Right hindlimb (tissue), 1 donor: ENCODE data around the gene OR52K1.
"Not testable (repeated sequence)": the region's sequence is repeated elsewhere in the genome, so short reads cannot be mapped to it uniquely, and the experiment has no call there.

Experiments used
- DNase-seq: peaks from one replicate; pipeline ENCODE4 v3.0.0-alpha.2; 2018

OR52K1 gene

DNA sequence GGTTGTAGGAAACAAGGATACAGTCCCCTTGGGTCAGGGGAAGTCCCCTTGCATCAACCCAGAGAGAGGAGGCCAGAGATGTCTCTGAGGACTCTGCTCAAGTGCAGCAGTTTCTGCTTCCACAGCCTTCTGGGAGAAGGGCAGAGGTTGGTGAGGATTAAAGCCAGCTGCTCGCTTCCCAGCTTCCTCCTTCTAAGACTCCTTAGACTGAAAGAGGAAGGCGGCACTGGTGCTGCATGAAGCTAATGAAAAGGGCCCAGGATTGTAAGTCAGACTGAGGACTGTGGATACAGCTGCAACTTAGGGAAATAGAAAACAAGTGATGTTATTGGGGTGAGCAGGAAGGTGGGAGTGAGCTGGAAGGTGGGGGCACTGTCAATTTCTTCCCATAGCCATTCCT is at the start of gene OR52K1:
Gene OR52K1 (plus strand): TSS at position 202 of the 400 bp plus-strand sequence. CDS start 6,255 bp downstream, outside the sequence.
- DNase-seq = no peak

DNA sequence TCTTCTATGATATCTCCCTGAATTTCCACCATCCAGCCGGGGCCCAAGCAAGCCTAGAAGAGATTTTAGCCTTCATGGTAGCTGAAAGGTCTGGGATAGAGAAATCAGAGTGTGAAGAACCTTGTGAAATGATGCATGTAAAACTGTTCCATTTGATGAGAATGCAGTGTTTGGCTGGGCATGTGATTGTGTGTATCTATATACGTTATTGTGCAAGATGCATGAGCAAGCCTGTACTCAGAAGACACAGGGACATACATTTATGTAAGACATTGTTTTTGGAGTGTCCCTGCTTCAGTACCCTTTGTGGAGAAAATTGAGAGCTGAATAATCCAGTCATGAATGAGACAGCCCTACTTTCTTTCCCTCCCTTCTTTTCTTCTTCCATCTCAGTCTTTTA is 48.6 kb upstream of the OR52K1 start:
- DNase-seq = no peak

- no peak for DNase-seq
Measured at GRCh38 chr11:4436411-4436810, 46.0 kb upstream of the OR52K1 start.

GRCh38 chr11:4441515-4441914 is 40.9 kb upstream of the OR52K1 start:
- no peak for DNase-seq

GRCh38 chr11:4443232-4443891 is 39.1 kb upstream of the OR52K1 start:
- DNase-seq = no peak

DNA sequence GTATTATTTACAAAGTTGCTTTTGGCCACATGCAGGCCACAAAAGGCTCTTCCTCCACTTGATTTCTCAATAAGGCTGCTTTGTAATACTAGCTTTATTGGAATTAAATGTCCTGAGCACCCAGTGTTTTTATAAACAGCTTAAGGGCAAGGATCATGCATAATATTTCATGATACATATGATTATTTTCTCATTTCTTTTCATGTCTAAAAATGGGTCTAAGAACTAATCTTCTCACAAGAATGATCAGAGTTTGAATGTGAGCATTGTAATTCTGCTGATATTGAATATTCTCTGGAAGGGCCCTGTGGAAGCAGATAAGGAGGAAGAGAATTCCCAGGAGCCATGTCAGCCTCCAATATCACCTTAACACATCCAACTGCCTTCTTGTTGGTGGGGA is 33.5 kb upstream of the OR52K1 start, which contains the start of gene OR52K2:
Gene OR52K2 (plus strand): TSS at position 301 of the 400 bp plus-strand sequence. CDS start 45 bp downstream, at position 346.
- no peak for DNase-seq

GRCh38 chr11:4453118-4453517 is 29.3 kb upstream of the OR52K1 start:
- DNase-seq = no peak

DNA sequence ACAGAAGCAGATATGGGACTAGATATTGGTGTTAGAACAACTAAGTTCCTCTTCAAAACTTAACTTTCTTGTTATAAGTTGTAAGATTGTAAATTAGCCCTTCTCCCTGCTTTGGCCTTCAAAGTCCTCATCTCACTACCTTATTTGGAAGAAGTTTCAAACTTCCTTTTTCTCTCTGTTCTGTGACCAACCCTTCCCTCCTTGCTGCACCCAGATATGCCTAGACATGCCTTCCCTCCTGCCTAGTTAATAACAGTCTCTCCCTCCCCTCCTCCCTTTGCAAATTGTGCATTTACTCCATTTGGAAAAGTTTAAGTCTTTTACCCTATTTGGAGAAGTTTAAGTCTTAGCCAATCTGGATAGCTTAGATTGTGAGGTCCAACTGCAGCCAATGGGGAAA is 28.4 kb upstream of the OR52K1 start:
- DNase-seq = no peak

- no peak for DNase-seq
Measured at GRCh38 chr11:4455419-4455818, 27.0 kb upstream of the OR52K1 start.

DNA sequence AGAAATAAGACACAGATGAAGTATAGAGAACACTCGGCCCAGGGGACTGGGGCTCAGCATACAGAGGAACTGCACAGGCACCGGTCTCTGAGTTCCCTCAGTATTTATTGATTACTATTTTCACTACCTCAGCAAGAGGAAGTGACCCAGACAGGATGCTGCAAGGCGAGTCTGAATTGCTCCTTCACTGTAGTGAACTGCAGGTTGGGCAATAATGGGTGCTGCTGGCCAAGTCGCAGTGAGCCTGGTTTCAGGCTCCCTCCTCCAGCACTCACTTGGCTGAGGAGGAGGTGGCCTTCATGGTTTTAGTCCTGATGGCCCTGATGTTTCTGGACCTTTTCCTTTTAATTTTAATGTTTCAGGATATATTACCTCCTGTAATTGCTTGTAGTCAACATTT is 22.9 kb upstream of the OR52K1 start:
- DNase-seq = no peak

DNA sequence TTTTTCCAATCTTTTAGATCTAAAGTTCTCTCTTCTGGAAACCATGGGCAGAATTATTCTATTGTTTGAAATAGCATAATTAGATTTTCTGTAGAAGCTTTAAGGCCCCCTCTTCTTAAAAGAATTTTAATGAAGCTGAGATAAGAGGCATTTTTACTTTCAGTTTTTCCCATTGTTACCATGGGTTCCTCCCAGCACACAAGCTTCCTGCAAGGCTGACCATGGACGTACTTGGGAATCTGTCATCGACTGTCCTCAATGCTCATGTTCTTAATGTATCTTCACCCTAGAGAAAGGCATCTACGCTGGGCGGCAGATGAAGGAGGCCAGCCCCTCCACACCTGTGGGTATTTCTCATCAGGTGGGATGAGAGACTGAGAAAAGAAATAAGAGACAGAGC is 22.3 kb upstream of the OR52K1 start:
- DNase-seq = no peak

- DNase-seq = no peak
Measured at GRCh38 chr11:4464216-4465159, 18.0 kb upstream of the OR52K1 start.

- DNase-seq = no peak
Measured at GRCh38 chr11:4465407-4465806, 17.0 kb upstream of the OR52K1 start.

DNA sequence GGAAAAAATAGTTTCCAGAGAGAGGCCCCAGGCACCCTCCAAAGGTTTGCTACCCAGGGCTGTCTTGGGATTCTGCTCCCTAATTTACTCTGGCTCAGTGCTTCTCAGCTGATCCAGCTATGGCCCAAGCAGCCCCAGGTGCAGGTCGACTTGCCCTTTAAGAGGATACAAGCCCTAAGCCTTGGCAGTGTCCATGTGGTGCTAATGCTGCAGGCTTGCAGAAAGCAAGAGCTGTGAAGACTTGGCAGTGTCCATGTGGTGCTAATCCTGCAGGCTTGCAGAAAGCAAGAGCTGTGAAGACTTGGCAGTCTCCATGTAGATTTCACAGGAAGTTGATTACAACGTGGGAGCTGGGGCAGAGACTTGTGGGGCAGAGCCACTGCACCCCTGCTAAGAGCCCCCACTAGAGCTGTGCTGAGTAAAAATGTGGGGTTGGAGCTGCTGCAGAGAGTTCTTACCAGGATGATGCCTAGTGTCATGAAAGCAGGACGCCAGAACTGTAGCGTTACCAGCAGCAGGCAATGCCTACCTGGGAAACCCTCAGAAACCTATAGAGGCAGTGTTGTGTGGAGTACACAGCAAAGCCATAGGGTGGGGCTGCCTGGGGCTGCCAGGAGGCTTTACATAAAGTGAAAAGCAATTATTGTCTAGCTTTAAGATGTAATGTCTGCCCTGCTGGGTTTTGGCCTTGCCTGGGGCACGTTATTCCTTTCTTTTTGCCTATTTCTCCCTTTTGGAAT is 16.1 kb upstream of the OR52K1 start:
- DNase-seq = no peak

- no peak for DNase-seq
Measured at GRCh38 chr11:4466871-4467442, 15.5 kb upstream of the OR52K1 start.

DNA sequence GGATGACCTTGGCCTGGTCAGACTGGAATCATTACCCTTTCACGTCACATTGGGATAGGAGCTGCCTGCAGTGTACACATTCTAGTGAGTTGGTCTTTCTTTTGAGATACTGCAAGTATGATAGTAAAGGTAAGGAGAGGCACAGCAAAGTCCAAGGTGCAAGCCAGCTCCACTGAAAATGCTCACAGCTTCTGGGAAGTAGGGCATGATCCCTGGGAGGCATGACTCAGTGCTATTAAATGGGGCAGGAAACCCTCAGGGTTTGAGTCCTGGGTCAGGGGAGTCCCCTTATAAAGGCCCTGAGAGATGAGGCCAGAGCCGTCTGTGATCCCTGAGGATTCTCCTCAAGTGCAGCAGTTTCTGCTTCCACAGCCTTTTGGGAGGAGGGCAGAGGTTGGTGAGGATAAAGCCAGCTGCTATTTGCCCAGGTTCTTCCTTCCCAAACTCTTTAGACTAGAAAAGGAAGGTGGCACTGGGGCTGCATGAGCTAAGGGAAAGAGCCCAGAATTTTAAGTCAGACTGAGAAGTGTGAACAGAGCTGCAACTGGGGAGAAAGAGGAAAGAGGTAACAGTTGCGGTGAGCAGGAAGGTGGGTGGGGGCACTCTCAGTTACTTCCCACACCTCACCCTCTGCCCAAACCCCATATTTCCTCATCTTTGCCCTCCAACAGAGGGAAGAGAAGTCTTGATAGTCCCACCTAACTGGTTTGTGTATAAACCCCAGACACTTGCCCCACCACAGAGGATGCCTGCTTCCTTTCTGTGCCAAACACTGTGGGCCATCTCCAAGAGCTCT is 14.4 kb upstream of the OR52K1 start:
- DNase-seq = no peak

DNA sequence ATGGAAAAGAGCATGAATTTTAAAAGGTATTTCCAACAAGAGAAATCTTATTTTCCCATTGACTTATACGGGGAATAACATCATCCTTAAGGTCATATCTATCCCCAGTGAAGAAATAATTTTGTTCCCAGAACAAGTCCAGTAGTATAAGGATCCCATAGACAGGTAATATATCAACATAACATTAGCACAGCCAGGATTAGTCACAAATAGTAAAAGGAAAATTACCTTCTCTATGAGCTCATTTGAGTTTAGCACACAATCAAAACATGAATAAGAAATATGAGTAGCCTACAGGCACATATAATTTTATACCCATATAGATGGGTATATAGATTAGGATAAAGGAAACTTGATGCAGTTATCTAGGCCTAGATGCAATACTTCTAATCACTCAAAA is 2.8 kb upstream of the OR52K1 start:
- DNase-seq = no peak

GRCh38 chr11:4480577-4481239 is 1.7 kb upstream of the OR52K1 start:
- no peak for DNase-seq

DNA sequence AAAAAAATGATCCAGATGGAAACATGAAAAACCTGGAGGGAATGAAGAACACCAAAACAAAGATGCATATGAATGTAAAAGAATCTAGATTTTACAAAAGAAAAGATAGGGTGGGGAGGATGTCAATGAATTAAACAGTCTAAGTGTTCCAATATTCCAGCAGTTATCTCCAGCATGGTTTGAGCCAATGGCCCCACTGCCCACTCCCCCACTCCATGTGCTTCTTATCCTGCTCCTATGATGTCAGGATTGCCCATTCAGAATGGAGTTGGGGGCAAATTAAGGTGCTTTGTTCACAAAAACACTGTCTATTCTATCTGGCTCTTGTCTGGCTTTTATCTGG is 1.2 kb upstream of the OR52K1 start:
- no peak for DNase-seq

GRCh38 chr11:4484310-4484709 is 1.9 kb downstream of the OR52K1 start:
- no peak for DNase-seq

GRCh38 chr11:4491405-4491804 is 9.0 kb downstream of the OR52K1 start:
- DNase-seq = not testable (repeated sequence)
